ENCODE measurements around the gene ROGDI.
A peak's percentile ranks its signal among the peaks of the same experiment; 100 is the strongest.

ROGDI gene

GRCh38 chr16:4813251-4814003 lies 11.0 kb upstream of the ROGDI start:
- no peak for DNase-seq

GRCh38 chr16:4811773-4812172 lies 9.3 kb upstream of the ROGDI start:
- no peak for DNase-seq

- no peak for DNase-seq
Observed at GRCh38 chr16:4811242-4811641, 8.8 kb upstream of the ROGDI start.

DNA sequence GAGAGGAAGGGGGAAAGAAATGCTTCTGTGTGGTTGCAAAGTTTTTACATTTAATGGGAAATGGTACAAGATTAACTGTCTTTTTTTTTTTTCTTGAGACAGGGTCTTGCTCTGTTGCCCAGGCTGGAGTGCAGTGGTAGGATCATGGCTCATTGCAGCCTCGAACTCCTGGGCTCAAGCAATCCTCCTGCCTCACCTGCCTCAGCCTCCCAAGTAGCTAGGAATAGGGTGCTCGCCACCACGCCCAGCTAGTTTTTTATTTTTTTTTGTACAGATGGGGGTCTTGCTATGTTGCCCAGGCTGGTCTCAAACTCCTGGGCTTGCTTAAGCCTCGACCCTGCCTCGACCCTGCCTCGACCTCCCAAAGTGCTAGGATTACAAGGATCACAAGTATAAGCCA lies 3.8 kb upstream of the ROGDI start:
- no peak for DNase-seq

GRCh38 chr16:4805231-4805630 lies 2.8 kb upstream of the ROGDI start:
- no peak for DNase-seq

DNA sequence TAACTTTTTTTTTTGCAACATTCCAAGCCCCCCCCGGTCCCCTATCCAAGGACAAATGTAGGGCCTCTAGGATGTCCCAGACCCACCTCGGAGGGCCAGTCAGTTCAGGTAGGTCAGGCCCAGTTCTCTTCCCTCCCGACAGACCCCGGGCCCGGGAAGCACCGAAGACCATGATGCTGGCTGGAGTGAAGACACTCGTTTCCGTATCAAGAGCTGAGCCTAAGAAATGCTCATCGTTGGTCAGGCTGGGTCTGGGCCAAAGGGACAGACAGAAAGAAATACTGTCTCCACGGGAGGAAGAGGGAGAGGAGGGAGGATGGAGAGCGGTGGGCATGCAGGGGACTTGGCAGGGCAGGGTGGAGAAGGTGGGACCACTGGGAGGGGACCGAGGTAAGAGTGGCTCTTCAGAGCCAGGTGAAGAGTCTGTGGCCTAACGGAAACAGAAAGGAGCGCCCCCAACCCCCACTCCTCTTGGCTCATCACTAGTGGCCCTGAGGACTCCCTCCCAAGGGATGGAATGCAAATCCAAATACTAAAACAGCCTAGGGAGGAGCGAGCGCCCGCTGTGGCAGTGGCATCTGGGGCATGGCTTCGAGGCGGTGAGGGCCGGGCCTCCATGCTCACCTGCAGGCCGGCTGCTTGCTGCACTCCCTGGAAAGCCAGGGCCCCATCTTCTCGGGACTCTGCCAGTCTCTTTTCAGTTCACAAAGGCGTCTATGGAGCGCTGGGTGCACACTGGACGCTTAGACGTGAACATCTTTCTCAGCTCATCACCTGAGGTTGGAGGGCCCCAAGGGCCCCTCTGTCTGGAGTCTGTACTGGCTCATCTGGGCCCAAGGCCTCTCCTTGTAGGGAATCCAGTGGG lies 1.7 kb upstream of the ROGDI start:
- DNase-seq: no peak

DNA sequence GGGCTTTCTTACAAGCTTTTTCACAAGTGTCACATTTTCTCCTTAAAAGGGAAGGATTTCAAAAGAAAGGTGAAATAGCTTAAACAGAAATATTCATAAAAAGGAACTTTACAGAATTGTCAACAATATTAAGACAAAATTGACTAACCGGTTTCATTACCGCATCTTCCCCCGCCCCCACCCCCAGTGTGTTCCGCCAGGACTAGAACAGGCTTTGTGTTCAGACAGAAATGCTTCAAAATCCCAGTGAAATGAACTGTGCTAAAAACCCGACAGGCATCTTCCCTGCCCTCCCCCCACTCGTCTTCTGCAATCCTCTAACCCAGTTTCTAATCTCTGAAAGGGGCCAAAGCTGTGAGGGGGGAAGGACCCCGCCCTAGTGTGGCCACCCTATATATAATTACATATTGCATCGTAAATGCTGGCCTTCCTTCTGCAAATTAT lies 990 bp upstream of the ROGDI start:
- no peak for DNase-seq

DNA sequence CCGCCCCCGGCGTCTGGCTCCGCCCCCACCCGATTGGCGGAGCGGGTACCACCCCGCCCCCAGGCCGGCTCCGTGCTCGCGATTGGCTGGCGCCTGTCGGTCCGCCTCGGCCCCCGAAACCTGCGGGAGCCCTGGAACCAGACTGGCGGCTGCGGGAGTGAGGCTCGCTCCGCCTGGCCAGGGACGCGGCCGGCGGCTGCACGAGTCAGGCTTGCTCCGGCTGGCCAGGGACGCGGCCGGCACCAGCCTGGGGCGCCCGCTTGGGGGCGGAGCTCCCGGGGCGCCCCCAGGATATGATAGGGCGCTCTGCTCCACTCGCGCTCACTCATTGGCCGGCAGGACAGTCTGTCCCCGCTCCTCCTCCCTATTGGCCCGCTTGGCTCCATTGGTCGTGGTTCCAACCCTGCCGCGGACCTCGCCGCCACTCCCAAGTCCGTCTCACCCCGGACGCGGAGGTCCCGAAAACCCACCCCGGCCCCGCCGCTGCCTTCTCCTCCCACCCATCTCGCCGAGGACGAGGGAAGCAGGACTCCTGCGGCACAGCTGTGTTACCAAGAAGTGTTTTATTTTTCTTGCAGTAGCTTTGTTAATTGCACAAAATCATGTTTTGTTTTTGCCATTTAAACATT lies 340 bp upstream of the ROGDI start:
- DNase-seq: peak; percentile 87

DNA sequence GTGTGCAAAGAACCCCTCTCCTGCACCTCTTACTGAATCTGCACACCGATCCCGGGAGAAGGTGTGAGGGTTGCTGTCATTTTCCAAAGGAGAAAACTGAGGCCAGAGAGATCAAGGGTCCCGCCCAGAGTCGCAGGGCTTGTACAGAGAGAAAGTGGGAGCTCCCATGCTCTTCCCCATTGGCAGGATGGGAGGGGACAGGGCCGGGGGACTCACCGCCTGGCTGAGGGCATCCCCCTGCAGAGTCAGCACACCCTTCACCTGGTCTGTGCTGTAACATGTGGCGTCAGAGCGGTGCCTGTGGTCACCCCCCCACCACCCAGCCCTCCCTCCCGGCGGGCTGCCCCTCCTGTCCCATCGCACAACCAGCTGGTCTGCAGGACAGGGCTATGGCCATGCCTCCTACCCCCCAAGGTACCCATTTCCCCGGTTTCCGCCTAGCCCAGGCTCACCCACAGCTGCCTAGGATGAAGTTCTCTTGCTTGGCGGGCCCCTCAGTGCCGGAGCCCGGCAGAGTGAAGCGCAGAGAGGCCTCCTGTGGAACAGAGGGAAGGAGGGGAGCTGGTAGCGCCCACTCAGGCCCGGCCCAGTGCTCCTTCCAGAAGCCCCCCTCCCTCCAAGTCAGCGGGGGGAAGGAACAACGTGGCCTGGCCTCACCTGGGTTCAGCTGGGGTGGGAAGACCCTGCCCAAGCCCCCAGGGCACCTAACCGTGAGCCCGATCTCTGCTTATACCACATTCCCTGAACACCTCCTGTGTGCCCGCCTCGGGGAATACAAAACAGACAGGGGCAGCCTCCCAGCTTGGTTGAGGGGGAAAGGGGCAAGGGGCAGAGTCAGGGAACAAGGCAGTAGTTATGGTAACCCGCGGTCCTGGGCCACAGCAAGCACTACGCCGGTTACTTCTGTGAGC lies 1.1 kb downstream of the ROGDI start:
- DNase-seq: no peak

DNA sequence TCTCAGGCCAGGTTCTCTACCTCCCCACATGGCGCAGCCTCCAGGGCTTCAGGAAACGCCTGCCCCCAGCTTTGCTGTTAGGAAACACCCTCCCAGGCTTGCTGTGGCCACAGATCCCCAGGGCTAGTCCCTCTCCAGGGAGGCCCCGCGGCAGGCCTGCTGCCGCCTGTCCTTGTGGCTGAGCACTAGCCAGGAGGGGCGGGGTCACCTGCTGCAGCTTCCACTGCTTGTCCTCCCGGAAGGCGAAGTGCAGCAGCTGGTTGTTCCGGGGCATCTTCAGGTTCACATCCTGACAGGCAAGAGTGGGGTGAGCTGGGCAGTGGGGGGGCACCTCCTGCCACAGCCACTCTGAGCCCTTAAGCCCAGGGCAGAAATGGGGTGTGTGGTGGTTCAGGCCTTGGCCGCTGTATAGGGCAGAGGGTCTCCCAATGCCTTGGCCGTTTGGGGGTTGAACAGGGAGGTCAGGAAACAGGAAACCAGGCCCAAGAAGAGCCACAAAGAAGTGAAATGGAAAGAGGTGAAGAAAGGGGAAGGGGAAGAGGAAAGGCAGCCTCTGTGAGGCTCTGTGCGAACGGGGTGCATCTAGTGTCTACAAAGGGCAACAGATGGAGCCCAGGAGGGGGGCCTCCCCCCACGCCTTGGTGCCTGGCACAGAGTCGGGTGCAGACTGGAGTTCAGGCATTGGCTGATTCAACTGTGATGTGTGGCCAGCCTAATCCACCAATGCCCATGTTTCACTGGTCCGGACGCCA lies 2.0 kb downstream of the ROGDI start:
- no peak for DNase-seq

- no peak for DNase-seq
Observed at GRCh38 chr16:4799171-4799855, 3.1 kb downstream of the ROGDI start.

DNA sequence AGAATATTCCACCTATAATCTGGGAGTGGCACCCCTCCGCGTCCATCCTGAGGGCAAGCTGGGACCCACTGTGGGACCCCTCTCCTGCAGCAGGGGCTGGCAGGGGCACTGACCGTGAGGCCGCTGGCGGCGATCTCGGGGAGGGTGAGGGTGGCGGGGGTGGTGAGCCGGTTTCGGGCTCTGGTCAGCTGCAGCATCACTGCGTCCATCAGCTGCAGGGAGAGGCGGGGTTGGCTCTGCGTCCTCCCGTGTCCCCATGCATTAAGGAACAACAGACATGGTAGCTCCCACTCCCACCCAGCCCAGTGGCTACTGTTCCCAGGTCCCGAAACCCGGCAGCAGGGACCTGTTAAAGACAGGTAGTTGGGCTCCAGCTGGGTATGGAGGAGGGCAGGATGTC lies 4.0 kb downstream of the ROGDI start:
- no peak for DNase-seq

- no peak for DNase-seq
Observed at GRCh38 chr16:4797805-4798252, 4.6 kb downstream of the ROGDI start.

DNA sequence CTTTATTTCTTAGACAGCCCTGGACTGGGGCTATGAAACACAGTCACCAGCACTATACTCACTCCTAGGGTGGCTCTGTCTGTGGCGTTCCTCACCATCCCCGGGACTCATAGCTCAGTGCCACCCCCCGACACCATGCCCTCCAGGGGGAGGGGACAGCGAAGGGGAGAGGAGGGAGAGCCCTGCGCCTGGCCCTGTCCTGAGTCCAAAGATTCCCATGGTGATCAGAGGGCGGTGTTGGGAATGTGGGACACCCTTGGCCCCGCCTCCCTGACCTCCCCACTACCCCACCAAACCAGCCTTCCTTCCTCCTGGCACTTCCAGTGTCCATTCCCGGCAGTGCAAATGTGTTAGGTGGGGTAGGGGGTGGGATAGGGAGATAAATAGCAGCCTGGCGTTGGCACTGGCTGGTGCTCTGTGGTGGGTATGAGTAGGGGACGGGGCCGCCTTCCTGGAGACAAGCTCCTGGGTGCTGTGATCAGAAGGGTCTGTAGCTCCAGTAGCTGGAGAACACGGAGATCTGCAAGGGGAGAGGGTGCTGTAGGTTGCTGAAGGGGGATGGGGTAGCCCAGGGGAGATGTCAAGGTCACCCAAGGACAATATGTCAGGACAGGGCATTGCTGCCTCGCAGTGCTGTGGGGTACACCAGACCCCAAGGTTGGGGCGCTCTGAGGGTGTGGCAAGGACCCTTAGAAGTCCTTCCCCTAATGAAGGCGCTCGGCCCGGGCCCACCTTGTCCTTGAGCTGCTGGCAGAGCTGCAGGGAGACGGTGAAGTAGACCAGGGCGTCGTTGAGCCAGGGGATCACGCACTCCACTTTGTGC lies 5.2 kb downstream of the ROGDI start:
- DNase-seq: no peak

GRCh38 chr16:4795828-4796572 lies 6.4 kb downstream of the ROGDI start:
- DNase-seq: no peak

DNA sequence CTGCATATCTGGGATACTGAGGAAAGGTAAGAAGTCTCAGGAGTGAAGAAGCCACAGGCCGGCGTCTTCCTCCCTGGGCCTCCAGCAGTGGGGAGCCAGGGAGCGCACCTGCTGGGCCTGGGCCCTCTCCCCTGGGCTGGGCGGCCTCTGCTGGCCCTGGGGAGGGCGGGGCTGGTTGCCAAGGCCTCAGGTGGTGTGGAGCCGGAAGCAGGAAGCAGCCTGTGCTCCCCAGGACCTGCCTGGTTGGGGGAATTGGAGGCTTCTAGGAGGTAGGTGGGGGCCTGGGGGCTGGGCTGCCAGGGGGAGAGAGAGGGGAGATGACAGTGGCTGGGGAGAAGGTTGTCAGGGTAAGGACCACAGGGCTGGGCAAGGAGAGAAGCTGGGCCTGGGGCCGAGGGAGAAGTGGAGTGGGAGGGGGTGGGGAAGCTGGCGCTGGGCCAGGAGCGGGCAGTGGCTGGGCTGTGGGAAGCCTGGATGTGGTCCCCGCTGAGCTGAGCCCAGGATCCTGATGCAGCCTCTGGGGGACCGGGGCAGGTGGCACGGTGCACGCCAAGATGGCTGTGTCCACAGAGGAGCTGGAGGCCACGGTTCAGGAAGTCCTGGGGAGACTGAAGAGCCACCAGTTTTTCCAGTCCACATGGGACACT lies 7.1 kb downstream of the ROGDI start, which contains the start of gene SMIM22:
SMIM22 (plus strand) TSS at position 189 of the 647 bp plus-strand sequence; CDS start at position 555, 366 bp downstream.
- DNase-seq: no peak

DNA sequence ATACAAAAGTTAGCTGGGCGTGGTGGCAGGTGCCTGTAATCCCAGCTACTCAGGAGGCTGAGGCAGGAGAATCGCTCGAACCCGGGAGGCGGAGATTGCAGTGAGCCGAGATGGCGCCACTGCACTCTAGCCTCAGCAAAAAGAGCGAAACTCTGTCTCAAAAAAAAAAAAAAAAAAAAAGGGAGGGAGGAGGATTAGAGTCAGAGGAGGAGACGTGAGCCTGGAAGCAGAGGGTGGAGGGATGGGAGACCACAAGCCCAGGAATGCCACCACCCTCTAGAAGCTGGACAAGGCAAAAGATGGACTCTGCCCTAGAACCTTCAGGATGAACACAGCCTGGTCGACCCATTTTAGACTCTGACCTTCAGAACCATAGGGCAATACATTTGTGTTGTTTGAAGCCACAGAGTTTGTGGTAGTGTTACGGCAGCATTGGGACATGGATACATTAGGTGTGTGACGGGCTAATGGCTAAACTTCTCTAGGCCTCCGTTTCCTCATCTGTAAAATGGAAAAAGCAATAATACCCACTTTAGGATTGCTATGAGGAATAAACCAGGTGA lies 9.4 kb downstream of the ROGDI start:
- DNase-seq: no peak

GRCh38 chr16:4790871-4791270 lies 11.6 kb downstream of the ROGDI start:
- no peak for DNase-seq

Data from activated effector memory CD4-positive, alpha-beta T cell treated with Interleukin-2 at 50 U/mL for 16 hours (primary cell).